GM13977 (cell line): Measurements from ENCODE around the gene SLC52A3.

ENCODE experiments used
- DNase-seq: peaks from one replicate; pipeline ENCODE4 v3.0.0; 2012; ENCODE audit warnings: low spot score
- CTCF ChIP-seq: IDR thresholded peaks from 2 replicates; pipeline ENCODE4 v1.5.1; 2012; ENCODE audit warnings: mild to moderate bottlenecking, control low read depth; ENCODE audit not compliant: insufficient read depth; ENCODE audit errors: extremely low read depth, missing control alignments
- in situ Hi-C: fragments of 300-500 bp; cut with MboI; formaldehyde crosslinking; loops from one replicate; pipeline ENCODE4 v1.12.0; 2022; ENCODE audit warnings: low sequenced_read_pairs, low pct_unique_long_range_greater_than_20kb, mixed read lengths, inconsistent platforms; ENCODE audit not compliant: unreplicated experiment

The SLC52A3 gene

GRCh38 chr20:745683-746301 lies 22.5 kb downstream of the SLC52A3 start:
- in situ Hi-C loops: loop anchor here (25.0 kb wide), 1 partner anchor 183 kb away; no protein-coding TSS in a partner anchor
- no peak for DNase-seq
- no peak for TF ChIP-seq CTCF

GRCh38 chr20:742156-742555 lies 26.1 kb downstream of the SLC52A3 start:
- in situ Hi-C loops: loop anchor here (25.0 kb wide), 1 partner anchor 180 kb away; no protein-coding TSS in a partner anchor
- TF ChIP-seq CTCF: no peak
- no peak for DNase-seq

GRCh38 chr20:741620-742019 lies 26.7 kb downstream of the SLC52A3 start:
- in situ Hi-C loops: loop anchor here (25.0 kb wide), 1 partner anchor 179 kb away; no protein-coding TSS in a partner anchor
- no peak for DNase-seq
- TF ChIP-seq CTCF: no peak

GRCh38 chr20:740162-740561 lies 28.1 kb downstream of the SLC52A3 start:
- no peak for DNase-seq
- in situ Hi-C loops: loop anchor here (25.0 kb wide), 1 partner anchor 178 kb away; no protein-coding TSS in a partner anchor
- no peak for TF ChIP-seq CTCF

GRCh38 chr20:739736-740135 lies 28.6 kb downstream of the SLC52A3 start:
- in situ Hi-C loops: loop anchor here (25.0 kb wide), 1 partner anchor 177 kb away; no protein-coding TSS in a partner anchor
- no peak for DNase-seq
- no peak for TF ChIP-seq CTCF

- in situ Hi-C loops: loop anchor here (25.0 kb wide), 1 partner anchor 172 kb away; no protein-coding TSS in a partner anchor
- TF ChIP-seq CTCF: no peak
- no peak for DNase-seq
These were observed 34.4 kb downstream of the SLC52A3 start for GRCh38 chr20:733861-734260.
